ENCODE measurements around the gene INO80B. TPM values are rescaled to one million over a fixed set of nuclear protein-coding genes. Genes with fewer than 3 reads are reported as not detected.
A peak's percentile ranks its signal among the peaks of the same experiment; 100 is the strongest.

The INO80B gene
- total and polyA plus RNA-seq, 12 donors, result 13.6 to 133 (median 40.0) TPM

DNA sequence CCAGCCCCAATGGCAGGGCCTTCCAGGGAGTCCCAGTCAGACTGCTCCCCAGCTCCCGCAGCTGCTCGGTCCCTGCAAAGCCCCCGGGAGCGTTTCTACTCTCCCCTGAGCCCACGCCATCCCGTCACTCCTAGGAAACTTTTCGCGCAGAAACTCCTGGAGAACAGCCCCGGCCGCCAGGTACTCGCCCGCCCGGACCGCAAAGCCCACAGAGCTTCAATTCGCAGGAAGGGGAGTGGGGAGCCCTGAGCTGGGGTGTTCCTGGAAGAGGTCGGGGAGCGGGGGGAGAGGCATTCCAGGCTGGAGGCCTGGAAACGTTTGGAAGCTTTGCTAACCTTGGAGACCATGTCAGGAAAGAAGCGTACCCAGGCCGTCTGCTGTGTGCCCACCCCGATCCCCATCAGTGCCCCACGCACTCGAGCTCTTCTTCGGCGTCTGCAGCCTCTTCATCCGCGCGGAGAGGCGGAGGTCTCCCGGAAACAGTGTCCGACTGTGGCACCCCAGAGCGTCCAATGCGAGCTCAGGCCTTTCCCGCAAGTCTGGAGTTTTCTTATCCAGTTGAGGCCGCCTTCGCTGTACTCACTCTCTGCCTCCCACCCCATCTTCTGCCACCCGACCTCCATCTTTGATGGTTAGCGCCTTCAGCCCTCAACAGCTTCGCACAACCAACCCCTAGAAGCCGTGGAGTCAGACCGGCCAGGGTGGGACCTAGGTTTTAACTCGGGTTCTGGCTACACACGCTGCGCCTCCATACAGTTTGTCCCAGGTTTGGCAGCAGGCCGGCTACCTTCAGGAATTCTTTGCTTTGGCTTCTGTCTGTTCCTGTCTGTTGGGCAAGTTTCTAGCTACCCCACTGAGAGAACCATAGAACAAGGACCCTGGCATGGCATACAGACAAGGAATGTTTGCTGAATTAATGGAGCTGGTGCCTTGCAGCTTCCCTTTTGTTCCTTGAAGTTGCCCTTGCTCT, 48.9 kb downstream of the INO80B start:
- intact Hi-C loops (cut with DNase I), result no loop called here
- no peak for TF ChIP-seq POLR2A (IDR thresholded peaks at IDR 0.05)
- TF ChIP-seq, protein P1, sequence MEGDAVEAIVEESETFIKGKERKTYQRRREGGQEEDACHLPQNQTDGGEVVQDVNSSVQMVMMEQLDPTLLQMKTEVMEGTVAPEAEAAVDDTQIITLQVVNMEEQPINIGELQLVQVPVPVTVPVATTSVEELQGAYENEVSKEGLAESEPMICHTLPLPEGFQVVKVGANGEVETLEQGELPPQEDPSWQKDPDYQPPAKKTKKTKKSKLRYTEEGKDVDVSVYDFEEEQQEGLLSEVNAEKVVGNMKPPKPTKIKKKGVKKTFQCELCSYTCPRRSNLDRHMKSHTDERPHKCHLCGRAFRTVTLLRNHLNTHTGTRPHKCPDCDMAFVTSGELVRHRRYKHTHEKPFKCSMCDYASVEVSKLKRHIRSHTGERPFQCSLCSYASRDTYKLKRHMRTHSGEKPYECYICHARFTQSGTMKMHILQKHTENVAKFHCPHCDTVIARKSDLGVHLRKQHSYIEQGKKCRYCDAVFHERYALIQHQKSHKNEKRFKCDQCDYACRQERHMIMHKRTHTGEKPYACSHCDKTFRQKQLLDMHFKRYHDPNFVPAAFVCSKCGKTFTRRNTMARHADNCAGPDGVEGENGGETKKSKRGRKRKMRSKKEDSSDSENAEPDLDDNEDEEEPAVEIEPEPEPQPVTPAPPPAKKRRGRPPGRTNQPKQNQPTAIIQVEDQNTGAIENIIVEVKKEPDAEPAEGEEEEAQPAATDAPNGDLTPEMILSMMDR (IDR thresholded peaks at IDR 0.05), result no peak
- Histone ChIP-seq H3K9me3 (replicated peaks in 1 of 3) (no peaks in the 10 kb centered on the region), H3K36me3 (replicated peaks in 1 of 2) (peaks cover 0 to 12% of the 10 kb centered on the region in 2 donors), H3K4me1 (replicated peaks in 1 of 2) (peaks cover 19 to 58% of the 10 kb centered on the region in 2 donors), H3K4me3 (peak overlapping the region in 2 of 4 donors; percentile 5 to 68), H3K27ac (peak overlapping the region in 2 of 5 donors; percentile 50 to 83), H3K27me3 (peaks cover 25% of the 10 kb centered on the region)
- no peak for DNase-seq
- 61 to 75% (median 65%) methylated on average over 32 to 45 of the region's 45 CpGs for WGBS, 4 donors

DNA sequence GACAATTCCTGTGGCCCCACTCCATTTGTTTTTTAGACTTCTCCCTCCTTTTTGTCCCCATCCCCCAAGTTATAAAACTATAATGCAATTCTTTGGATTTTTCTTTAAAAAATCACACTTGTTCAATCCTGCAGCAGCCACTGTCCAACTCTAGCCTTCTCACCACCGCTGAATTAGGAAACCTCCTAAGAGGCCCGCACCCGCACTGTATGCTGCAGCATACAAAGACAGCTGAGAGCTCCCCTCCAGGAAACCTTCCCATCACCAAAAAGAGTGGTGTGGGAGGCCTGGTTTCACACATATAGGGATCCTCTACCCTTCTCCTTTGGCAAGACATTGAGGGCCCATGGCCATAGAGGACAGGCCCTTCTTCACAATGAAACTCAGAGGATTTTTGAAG, 49.7 kb downstream of the INO80B start:
- H3K4me1 ChIP-seq (replicated peaks in 1 of 2), result peaks cover 19 to 50% of the 10 kb centered on the region in 2 donors
- intact Hi-C loops (cut with DNase I), result no loop called here
- no peak overlapping the region for H3K27ac ChIP-seq
- DNase-seq, result no peak
- H3K36me3 ChIP-seq (replicated peaks in 1 of 2), result peaks cover 0 to 12% of the 10 kb centered on the region in 2 donors
- H3K9me3 ChIP-seq (replicated peaks in 1 of 3), result no peaks in the 10 kb centered on the region
- no peak overlapping the region for H3K4me3 ChIP-seq
- 94 to 100% (median 97%) methylated on average over 3 of the region's 3 CpGs for WGBS, 4 donors
- peaks cover 17% of the 10 kb centered on the region for H3K27me3 ChIP-seq
- no peak for TF ChIP-seq POLR2A (IDR thresholded peaks at IDR 0.05)
- TF ChIP-seq, protein P1 (IDR thresholded peaks at IDR 0.05), result no peak

DNA sequence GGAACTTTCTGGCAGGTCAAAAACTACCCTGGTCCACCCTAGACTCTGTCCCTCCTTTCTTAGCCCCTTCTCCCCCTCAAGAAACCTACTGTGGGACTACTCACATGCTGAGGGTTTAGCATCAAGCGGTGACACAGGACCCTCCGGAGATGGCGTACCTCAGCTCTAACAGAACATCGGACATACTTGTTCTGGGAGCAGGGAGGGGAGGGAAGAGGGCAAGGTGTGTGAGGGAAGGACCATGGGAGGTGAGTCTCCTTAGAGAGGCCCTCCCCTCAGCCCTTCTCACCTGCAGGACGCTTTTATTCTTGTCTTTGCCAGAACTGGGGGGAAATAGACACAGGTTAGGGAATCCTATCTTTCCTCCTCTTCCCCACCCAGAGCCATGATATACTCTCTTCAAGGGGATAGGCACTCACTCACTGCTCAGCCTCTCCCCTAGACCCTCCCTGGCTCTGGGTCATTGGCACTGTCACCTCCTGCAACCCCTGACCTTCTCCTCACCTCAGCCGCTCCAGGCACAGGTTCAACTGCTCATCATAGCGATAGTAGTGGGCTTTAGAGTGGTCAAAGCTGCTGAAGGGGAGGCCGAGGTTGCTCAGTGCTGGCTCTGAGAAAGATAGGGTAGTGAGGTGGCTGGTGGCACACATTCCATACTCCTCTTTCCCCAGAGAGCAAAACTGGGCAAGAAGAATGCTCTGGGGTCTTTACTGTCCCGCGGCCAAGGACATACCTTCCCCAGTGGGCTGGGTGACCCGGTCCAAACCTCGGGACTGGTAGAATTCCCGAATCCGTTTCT, 50.8 kb downstream of the INO80B start:
- WGBS, 4 donors, result 91 to 96% (median 95%) methylated on average over 14 of the region's 14 CpGs
- H3K4me3 ChIP-seq, result peak overlapping the region in 1 of 4 donors; percentile 91
- peaks cover 0 to 12% of the 10 kb centered on the region in 2 donors for H3K36me3 ChIP-seq (replicated peaks in 1 of 2)
- no peak for TF ChIP-seq POLR2A (IDR thresholded peaks at IDR 0.05)
- TF ChIP-seq, protein P1 (IDR thresholded peaks at IDR 0.05), result no peak
- peaks cover 19 to 50% of the 10 kb centered on the region in 2 donors for H3K4me1 ChIP-seq (replicated peaks in 1 of 2)
- intact Hi-C loops (cut with DNase I), result loop anchor here in 1 of 2 donors (2.0 kb wide), 1 partner anchor 23 kb away; the partner anchor contains the start of genes AUP1 and HTRA2
- H3K9me3 ChIP-seq (replicated peaks in 1 of 3), result no peaks in the 10 kb centered on the region
- peaks cover 10% of the 10 kb centered on the region for H3K27me3 ChIP-seq
- no peak for DNase-seq
- H3K27ac ChIP-seq, result no peak overlapping the region
